Smooth muscle cell (in vitro differentiated cells): ENCODE results near the gene GHRHR. TPM values are rescaled to one million over a fixed set of nuclear protein-coding genes. Genes with fewer than 3 reads are reported as not detected.

Experiments used
- DNase-seq: peaks from one replicate; lab custom pipeline; 2025; ENCODE audit not compliant: unreplicated experiment; lab: John Stamatoyannopoulos, UW
- H2AFZ ChIP-seq: fragments of 200-600 bp; sonication (generic); 2 replicates; pipeline ENCODE4 v1.6.0; 2016; ENCODE audit warnings: antibody characterized with exemption, low read depth, mild to moderate bottlenecking
- H3F3A ChIP-seq: fragments of 200-600 bp; sonication (generic); 2 replicates; pipeline ENCODE4 v1.6.0; 2017; ENCODE audit warnings: antibody characterized with exemption, low read depth
- H3K27ac ChIP-seq: fragments of 200-600 bp; sonication (generic); 2 replicates; pipeline ENCODE4 v1.5.1; 2016; ENCODE audit warnings: low read depth, mild to moderate bottlenecking
- H3K27me3 ChIP-seq: fragments of 200-600 bp; sonication (generic); 2 replicates; pipeline ENCODE4 v1.6.1; 2016; ENCODE audit warnings: low read depth, mild to moderate bottlenecking
- H3K36me3 ChIP-seq: fragments of 200-600 bp; sonication (generic); 2 replicates; pipeline ENCODE4 v1.5.1; 2016; ENCODE audit warnings: low read depth
- H3K4me1 ChIP-seq: fragments of 200-600 bp; sonication (generic); 2 replicates; pipeline ENCODE4 v1.5.1; 2016; ENCODE audit warnings: low read depth
- H3K4me2 ChIP-seq: fragments of 200-600 bp; sonication (generic); 2 replicates; pipeline ENCODE4 v1.6.0; 2016; ENCODE audit warnings: mild to moderate bottlenecking
- H3K4me3 ChIP-seq: fragments of 200-600 bp; sonication (generic); 2 replicates; pipeline ENCODE4 v1.5.1; 2016; ENCODE audit warnings: mild to moderate bottlenecking
- H3K79me2 ChIP-seq: fragments of 200-600 bp; sonication (generic); 2 replicates; pipeline ENCODE4 v1.6.0; 2016; ENCODE audit warnings: low read depth, mild to moderate bottlenecking
- H3K9ac ChIP-seq: fragments of 200-600 bp; sonication (generic); 2 replicates; pipeline ENCODE4 v1.6.0; 2016; ENCODE audit warnings: low read depth
- H3K9me3 ChIP-seq: fragments of 200-600 bp; sonication (generic); replicated peaks from 2 replicates; pipeline ENCODE4 v1.5.1; 2016; ENCODE audit warnings: low read depth
- H4K20me1 ChIP-seq: fragments of 200-600 bp; sonication (generic); 2 replicates; pipeline ENCODE4 v1.6.0; 2016; ENCODE audit warnings: low read depth
- CTCF ChIP-seq: fragments of 200-600 bp; sonication (generic); IDR thresholded peaks from 2 replicates; pipeline ENCODE4 v1.5.1; 2017; ENCODE audit warnings: borderline replicate concordance, mild to moderate bottlenecking, antibody characterized with exemption; ENCODE audit not compliant: insufficient read depth, poor library complexity, severe bottlenecking
- WGBS: methylation state at CpG from one replicate; pipeline ENCODE4 v1.1.7; 2016; ENCODE audit warnings: low lambda C conversion rate; 5-methylcytosine and 5-hydroxymethylcytosine counted together
- polyA plus RNA-seq: library from polyadenylated mRNA; unstranded; fragments of >200 nt; fragmentation: Nextera tagmentation; extraction: Ambion mirVana; gene quantifications from 2 replicates; pipeline ENCODE4 v1.2.1, GENCODE V29; 2016
- total RNA-seq: library from RNA; depleted of rRNA; stranded (reverse); fragments of >200 nt; gene quantifications from 2 replicates; pipeline ENCODE4 v1.2.3, GENCODE V29; 2014

The GHRHR gene
- total and polyA plus RNA-seq, 2 experiments from 2014 or later = not detected

GRCh38 chr7:31017032-31017675, 53.4 kb downstream of the GHRHR start:
- Histone ChIP-seq H3K4me2 (no peak overlapping the region), H3K4me3 (no peak overlapping the region), H3K27ac (no peak overlapping the region), H3K79me2 (no peaks in the 10 kb centered on the region), H3K36me3 (no peaks in the 10 kb centered on the region), H3K4me1 (no peaks in the 10 kb centered on the region), H3K9ac (no peak overlapping the region), H3F3A (no peaks in the 10 kb centered on the region), H3K9me3 (no peaks in the 10 kb centered on the region), H3K27me3 (peaks cover 13% of the 10 kb centered on the region), H2AFZ (no peak overlapping the region), H4K20me1 (no peaks in the 10 kb centered on the region)
- 82% methylated on average over 7 of the region's 7 CpGs for WGBS
- DNase-seq = no peak
- no peak for TF ChIP-seq CTCF

- no peaks in the 10 kb centered on the region for H3K36me3 ChIP-seq
- no peak for DNase-seq
- no peak overlapping the region for H3K4me2 ChIP-seq
- no peaks in the 10 kb centered on the region for H4K20me1 ChIP-seq
- WGBS = 95% methylated on average over 5 of the region's 5 CpGs
- no peak overlapping the region for H3K9ac ChIP-seq
- no peak overlapping the region for H3K27ac ChIP-seq
- no peaks in the 10 kb centered on the region for H3K9me3 ChIP-seq
- no peak overlapping the region for H3K4me3 ChIP-seq
- H3K79me2 ChIP-seq = no peaks in the 10 kb centered on the region
- peaks cover 13% of the 10 kb centered on the region for H3K27me3 ChIP-seq
- no peaks in the 10 kb centered on the region for H3F3A ChIP-seq
- no peak overlapping the region for H2AFZ ChIP-seq
- TF ChIP-seq CTCF = no peak
- no peaks in the 10 kb centered on the region for H3K4me1 ChIP-seq
These were observed 54.0 kb downstream of the GHRHR start for GRCh38 chr7:31017721-31018120.

- Histone ChIP-seq H3K4me3 (no peak overlapping the region), H2AFZ (no peak overlapping the region), H3K9me3 (no peaks in the 10 kb centered on the region), H3F3A (no peaks in the 10 kb centered on the region), H4K20me1 (no peaks in the 10 kb centered on the region), H3K9ac (no peak overlapping the region), H3K27me3 (no peaks in the 10 kb centered on the region), H3K4me2 (no peak overlapping the region), H3K79me2 (no peaks in the 10 kb centered on the region), H3K27ac (no peak overlapping the region), H3K4me1 (no peaks in the 10 kb centered on the region), H3K36me3 (no peaks in the 10 kb centered on the region)
- 100% methylated on average over 1 of the region's 1 CpG for WGBS
- TF ChIP-seq CTCF = no peak
- no peak for DNase-seq
These were observed 55.8 kb downstream of the GHRHR start for GRCh38 chr7:31019509-31019908.

GRCh38 chr7:31020161-31020560, 56.4 kb downstream of the GHRHR start:
- no peak overlapping the region for H2AFZ ChIP-seq
- TF ChIP-seq CTCF = no peak
- H3K9me3 ChIP-seq = no peaks in the 10 kb centered on the region

More at GRCh38 chr7:31020161-31020560, 56.4 kb downstream of the GHRHR start:
- Histone ChIP-seq H3K4me2 (no peak overlapping the region), H4K20me1 (no peaks in the 10 kb centered on the region), H3K36me3 (no peaks in the 10 kb centered on the region), H3K4me3 (no peak overlapping the region), H3K4me1 (no peaks in the 10 kb centered on the region), H3F3A (no peaks in the 10 kb centered on the region), H3K9ac (no peak overlapping the region), H3K27me3 (no peaks in the 10 kb centered on the region), H3K79me2 (no peaks in the 10 kb centered on the region), H3K27ac (no peak overlapping the region)
- no peak for DNase-seq
- WGBS = 87% methylated on average over 3 of the region's 3 CpGs
